ES-I3 (cell line): Measurements from ENCODE around the gene GPR87.

Source experiments
- H3K36me3 ChIP-seq: 2 replicates; pipeline ENCODE4 v1.6.1; 2013; ENCODE audit warnings: mild to moderate bottlenecking, low read length, control low read depth, moderate library complexity; ENCODE audit not compliant: insufficient read depth
- H3K4me1 ChIP-seq: 2 replicates; pipeline ENCODE4 v1.6.1; 2013; ENCODE audit warnings: mild to moderate bottlenecking, control low read depth, low read length; ENCODE audit not compliant: insufficient read depth
- H3K9ac ChIP-seq: 2 replicates; pipeline ENCODE4 v1.6.1; 2013; ENCODE audit warnings: low read depth, mild to moderate bottlenecking, low read length, moderate library complexity
- H3K9me3 ChIP-seq: 2 replicates; pipeline ENCODE4 v1.6.1; 2013; ENCODE audit warnings: mild to moderate bottlenecking, low read length, moderate library complexity; ENCODE audit not compliant: control insufficient read depth, insufficient read depth

The GPR87 gene

GRCh38 chr3:151316267-151316991 lies at the start of gene GPR87:
TSS of gene GPR87 (minus strand) at chr3:151316820. CDS start at chr3:151300100, 16,720 bp downstream.
- Histone ChIP-seq H3K9ac (no peak within 1 kb of the TSS), H3K36me3 (no peaks in the 10 kb centered on the region), H3K4me1 (peaks cover 11% of the 10 kb centered on the region), H3K9me3 (no peaks in the 10 kb centered on the region)

GRCh38 chr3:151362751-151363174 lies 46.1 kb upstream of the GPR87 start:
- Histone ChIP-seq H3K4me1 (peaks cover 3% of the 10 kb centered on the region; the same call in 1 of the 2 replicates), H3K36me3 (no peaks in the 10 kb centered on the region; the same call in 1 of the 2 replicates), H3K9me3 (no peaks in the 10 kb centered on the region), H3K9ac (no peak overlapping the region)

GRCh38 chr3:151357463-151357850 lies 40.8 kb upstream of the GPR87 start:
- H3K9me3 ChIP-seq = no peaks in the 10 kb centered on the region
- peaks cover 3% of the 10 kb centered on the region; the same call in 1 of the 2 replicates for H3K4me1 ChIP-seq
- H3K9ac ChIP-seq = no peak overlapping the region
- H3K36me3 ChIP-seq = no peaks in the 10 kb centered on the region; the same call in 1 of the 2 replicates

GRCh38 chr3:151356794-151357462 lies 40.3 kb upstream of the GPR87 start:
- no peak overlapping the region for H3K9ac ChIP-seq
- H3K4me1 ChIP-seq = peaks cover 3% of the 10 kb centered on the region; the same call in 1 of the 2 replicates
- no peaks in the 10 kb centered on the region; the same call in 1 of the 2 replicates for H3K36me3 ChIP-seq
- H3K9me3 ChIP-seq = no peaks in the 10 kb centered on the region

- Histone ChIP-seq H3K9ac (no peak overlapping the region), H3K9me3 (no peaks in the 10 kb centered on the region), H3K4me1 (peaks cover 16% of the 10 kb centered on the region)
These were observed 35.0 kb upstream of the GPR87 start for GRCh38 chr3:151351648-151352047.

GRCh38 chr3:151351219-151351618 lies 34.6 kb upstream of the GPR87 start:
- H3K36me3 ChIP-seq = no peaks in the 10 kb centered on the region
- H3K9ac ChIP-seq = no peak overlapping the region
- H3K4me1 ChIP-seq = peaks cover 16% of the 10 kb centered on the region
- H3K9me3 ChIP-seq = no peaks in the 10 kb centered on the region

More at GRCh38 chr3:151351648-151352047, 35.0 kb upstream of the GPR87 start:
- no peaks in the 10 kb centered on the region for H3K36me3 ChIP-seq

GRCh38 chr3:151350656-151351055 lies 34.0 kb upstream of the GPR87 start:
- peaks cover 16% of the 10 kb centered on the region for H3K4me1 ChIP-seq
- no peak overlapping the region for H3K9ac ChIP-seq
- no peaks in the 10 kb centered on the region for H3K36me3 ChIP-seq
- H3K9me3 ChIP-seq = no peaks in the 10 kb centered on the region

GRCh38 chr3:151347432-151347831 lies 30.8 kb upstream of the GPR87 start:
- Histone ChIP-seq H3K9me3 (no peaks in the 10 kb centered on the region), H3K9ac (no peak overlapping the region), H3K36me3 (no peaks in the 10 kb centered on the region), H3K4me1 (peaks cover 16% of the 10 kb centered on the region)

GRCh38 chr3:151346292-151346691 lies 29.7 kb upstream of the GPR87 start:
- no peaks in the 10 kb centered on the region for H3K9me3 ChIP-seq
- H3K4me1 ChIP-seq = peaks cover 16% of the 10 kb centered on the region
- H3K9ac ChIP-seq = no peak overlapping the region
- no peaks in the 10 kb centered on the region for H3K36me3 ChIP-seq

- no peak overlapping the region for H3K9ac ChIP-seq
These were observed 29.2 kb upstream of the GPR87 start for GRCh38 chr3:151345859-151346258.

GRCh38 chr3:151331696-151332095 lies 15.1 kb upstream of the GPR87 start:
- no peak overlapping the region for H3K9ac ChIP-seq
- H3K4me1 ChIP-seq = no peaks in the 10 kb centered on the region
- no peaks in the 10 kb centered on the region for H3K36me3 ChIP-seq
- H3K9me3 ChIP-seq = no peaks in the 10 kb centered on the region

More at GRCh38 chr3:151345859-151346258, 29.2 kb upstream of the GPR87 start:
- Histone ChIP-seq H3K36me3 (no peaks in the 10 kb centered on the region), H3K4me1 (peaks cover 16% of the 10 kb centered on the region), H3K9me3 (no peaks in the 10 kb centered on the region)

- Histone ChIP-seq H3K9me3 (no peaks in the 10 kb centered on the region), H3K4me1 (no peaks in the 10 kb centered on the region), H3K9ac (no peak overlapping the region), H3K36me3 (no peaks in the 10 kb centered on the region)
These were observed 14.3 kb upstream of the GPR87 start for GRCh38 chr3:151330899-151331298.

GRCh38 chr3:151330379-151330778 lies 13.8 kb upstream of the GPR87 start:
- no peaks in the 10 kb centered on the region for H3K4me1 ChIP-seq
- H3K9me3 ChIP-seq = no peaks in the 10 kb centered on the region
- H3K9ac ChIP-seq = no peak overlapping the region
- no peaks in the 10 kb centered on the region for H3K36me3 ChIP-seq

- no peak within 1 kb of the TSS for H3K9ac ChIP-seq
- no peaks in the 10 kb centered on the region for H3K36me3 ChIP-seq
- H3K4me1 ChIP-seq = no peaks in the 10 kb centered on the region
- H3K9me3 ChIP-seq = no peaks in the 10 kb centered on the region
These were observed 12.7 kb upstream of the GPR87 start, which contains the start of gene P2RY13 for GRCh38 chr3:151329363-151329762. TSS of gene P2RY13 (minus strand) at chr3:151329549. CDS start at chr3:151329528, 21 bp downstream.
